Measurements from ENCODE around the gene USP12.

Gene USP12

DNA sequence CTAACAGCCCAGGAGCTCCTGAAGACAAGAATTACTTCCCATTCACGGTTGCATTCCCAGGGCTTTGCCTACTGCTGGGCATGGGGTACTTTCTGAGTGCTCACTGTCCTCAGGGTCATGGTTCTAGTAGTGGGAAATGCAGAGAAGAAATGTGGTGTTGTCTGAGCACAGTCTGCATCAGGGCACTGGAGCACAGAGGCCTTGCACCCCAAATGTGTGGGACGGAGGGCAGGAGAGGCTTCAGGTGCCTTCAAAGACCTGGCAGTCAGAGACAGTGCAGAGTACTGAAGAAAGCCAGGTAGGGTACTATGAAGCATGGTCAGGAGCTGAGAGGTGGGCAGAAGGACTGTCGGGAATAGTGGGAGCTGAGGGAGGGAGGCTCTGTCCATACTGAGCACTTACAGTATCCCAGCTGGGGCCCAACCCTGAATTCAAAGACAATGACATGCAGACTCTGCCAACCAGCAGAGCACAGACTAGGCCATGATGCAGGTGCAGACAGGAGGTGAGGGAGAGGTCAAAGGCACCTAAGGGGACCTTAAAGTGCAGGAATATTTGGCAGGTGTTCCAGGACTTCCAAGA is 144.4 kb downstream of the USP12 start:
- peaks cover 2% of the 10 kb centered on the region for H3K27me3 Mint-ChIP-seq
- H3K9me3 Mint-ChIP-seq, result no peaks in the 10 kb centered on the region
- intact Hi-C loops (cut with micrococcal nuclease), result no loop called here
- H3K4me3 Mint-ChIP-seq, result no peak overlapping the region
- H3K36me3 Mint-ChIP-seq (ENCODE audit: low read depth), result no peaks in the 10 kb centered on the region
- H3K4me1 Mint-ChIP-seq (ENCODE audit: low read depth), result no peaks in the 10 kb centered on the region
- no peak overlapping the region for H3K27ac Mint-ChIP-seq

DNA sequence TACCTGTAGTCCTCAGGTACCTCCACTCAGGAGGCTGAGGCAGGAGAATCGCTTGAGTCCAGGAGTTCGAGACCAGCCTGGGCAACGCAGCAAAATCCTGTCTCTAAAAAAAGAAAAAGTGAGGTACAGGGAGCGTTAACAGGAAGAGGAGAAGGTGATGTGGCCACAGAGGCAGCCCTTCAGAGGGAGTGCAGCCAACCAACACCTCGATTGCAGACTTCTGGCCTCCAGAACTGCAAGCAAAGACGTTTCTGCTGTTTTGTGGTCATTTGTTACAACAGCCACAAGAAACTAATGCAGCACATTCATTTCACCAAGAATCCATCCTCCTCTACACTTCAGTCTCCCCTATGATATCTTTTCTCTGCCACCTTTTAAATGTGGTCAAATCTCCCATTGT is 145.2 kb downstream of the USP12 start:
- H3K36me3 Mint-ChIP-seq (ENCODE audit: low read depth), result no peaks in the 10 kb centered on the region
- no peak overlapping the region for H3K27ac Mint-ChIP-seq
- peaks cover 2% of the 10 kb centered on the region for H3K27me3 Mint-ChIP-seq
- intact Hi-C loops (cut with micrococcal nuclease), result no loop called here
- H3K9me3 Mint-ChIP-seq, result no peaks in the 10 kb centered on the region
- H3K4me1 Mint-ChIP-seq (ENCODE audit: low read depth), result no peaks in the 10 kb centered on the region
- no peak overlapping the region for H3K4me3 Mint-ChIP-seq

DNA sequence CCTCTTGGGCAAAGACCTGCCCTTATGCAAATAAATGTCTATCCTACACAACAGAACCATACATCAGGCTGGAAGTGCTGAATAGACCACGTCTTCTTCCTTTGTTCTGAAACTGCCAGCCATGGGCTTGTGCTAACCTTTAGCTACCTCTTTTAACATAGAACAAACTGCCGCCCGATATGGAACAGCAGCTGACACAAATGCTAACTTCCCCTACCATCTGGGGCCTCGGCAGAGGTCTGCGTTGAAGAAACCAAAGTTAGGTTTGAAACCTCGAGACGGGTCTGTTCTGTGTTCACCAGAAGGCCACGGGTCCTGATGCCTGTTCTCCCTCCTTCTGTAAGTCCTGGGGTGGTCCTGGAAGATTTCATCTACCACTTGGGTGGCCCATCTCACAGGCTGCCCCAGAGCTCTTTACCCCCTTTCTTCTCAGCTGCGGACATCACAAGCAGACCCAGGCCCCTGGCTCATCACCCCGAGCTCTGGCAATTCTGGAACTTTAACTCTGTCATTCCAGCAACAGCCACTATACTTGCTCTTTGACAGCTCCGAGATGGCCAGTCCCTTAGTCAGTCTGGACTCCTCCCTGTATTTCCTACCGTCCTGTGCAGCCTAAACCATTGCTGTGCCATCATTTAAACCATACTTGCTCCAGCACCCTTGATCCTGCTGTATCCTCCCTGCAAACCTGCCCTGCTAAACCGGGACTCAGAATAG is 146.7 kb downstream of the USP12 start:
- no peaks in the 10 kb centered on the region for H3K9me3 Mint-ChIP-seq
- no peaks in the 10 kb centered on the region for H3K36me3 Mint-ChIP-seq (ENCODE audit: low read depth)
- H3K4me1 Mint-ChIP-seq (ENCODE audit: low read depth), result no peaks in the 10 kb centered on the region
- no peak overlapping the region for H3K27ac Mint-ChIP-seq
- peaks cover 2% of the 10 kb centered on the region for H3K27me3 Mint-ChIP-seq
- no peak overlapping the region for H3K4me3 Mint-ChIP-seq
- intact Hi-C loops (cut with micrococcal nuclease), result no loop called here

DNA sequence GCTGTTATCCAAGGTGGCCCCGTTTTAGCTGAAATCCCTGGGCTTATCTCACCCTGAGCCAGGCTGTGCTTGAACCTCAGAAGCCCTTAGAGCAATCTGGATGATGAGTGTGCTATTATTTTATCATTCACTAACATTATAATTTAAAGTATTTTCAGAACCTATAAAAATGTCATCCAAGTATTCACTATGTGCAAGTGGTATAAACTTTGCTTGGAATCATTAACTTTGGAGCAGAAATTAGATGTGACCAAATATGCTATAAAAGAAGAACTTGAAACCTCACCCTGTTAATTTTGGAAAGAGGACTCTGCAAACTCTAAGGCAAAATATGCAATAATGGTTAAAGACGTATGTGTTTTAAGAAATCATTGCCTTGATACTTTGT is 147.5 kb downstream of the USP12 start:
- Mint-ChIP-seq H3K27ac (no peak overlapping the region), H3K4me3 (no peak overlapping the region), H3K27me3 (no peaks in the 10 kb centered on the region), H3K9me3 (no peaks in the 10 kb centered on the region), H3K4me1 (ENCODE audit: low read depth) (no peaks in the 10 kb centered on the region), H3K36me3 (ENCODE audit: low read depth) (no peaks in the 10 kb centered on the region)
- intact Hi-C loops (cut with micrococcal nuclease), result no loop called here

DNA sequence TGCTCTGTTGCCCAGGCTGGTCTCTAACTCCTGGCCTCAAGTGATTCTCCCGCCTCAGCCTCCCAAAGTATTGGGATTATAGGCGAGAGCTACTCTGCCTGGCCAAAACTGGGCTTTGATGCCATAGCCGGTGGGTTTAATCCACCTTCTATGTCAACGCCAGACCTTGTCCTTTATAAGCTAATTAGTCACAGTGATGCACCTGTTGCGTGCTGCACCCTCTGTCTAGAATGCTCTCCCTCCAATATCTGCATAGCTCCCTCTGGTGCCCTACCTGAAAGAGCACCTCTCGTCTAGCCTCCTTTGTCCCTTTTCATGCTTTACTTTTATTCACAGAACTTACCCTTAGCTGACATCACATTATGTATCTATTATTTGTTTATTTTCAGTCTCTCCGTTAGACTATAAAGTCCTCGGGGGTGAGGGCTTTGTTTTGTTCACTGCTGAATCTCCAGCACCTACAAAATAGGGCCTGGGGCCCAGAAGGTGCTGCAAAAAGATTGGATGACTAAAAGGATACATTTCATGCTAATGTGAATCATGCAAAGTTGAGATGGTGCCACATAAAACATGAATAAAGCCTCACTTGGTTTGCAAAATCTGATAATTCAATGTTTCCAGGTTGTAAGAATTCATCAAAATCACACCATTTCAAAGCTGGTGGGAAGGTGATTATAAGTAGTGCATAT is 148.1 kb downstream of the USP12 start:
- no peaks in the 10 kb centered on the region for H3K27me3 Mint-ChIP-seq
- H3K27ac Mint-ChIP-seq, result no peak overlapping the region
- H3K36me3 Mint-ChIP-seq (ENCODE audit: low read depth), result no peaks in the 10 kb centered on the region
- H3K4me3 Mint-ChIP-seq, result no peak overlapping the region
- H3K9me3 Mint-ChIP-seq, result no peaks in the 10 kb centered on the region
- H3K4me1 Mint-ChIP-seq (ENCODE audit: low read depth), result no peaks in the 10 kb centered on the region
- intact Hi-C loops (cut with micrococcal nuclease), result no loop called here

DNA sequence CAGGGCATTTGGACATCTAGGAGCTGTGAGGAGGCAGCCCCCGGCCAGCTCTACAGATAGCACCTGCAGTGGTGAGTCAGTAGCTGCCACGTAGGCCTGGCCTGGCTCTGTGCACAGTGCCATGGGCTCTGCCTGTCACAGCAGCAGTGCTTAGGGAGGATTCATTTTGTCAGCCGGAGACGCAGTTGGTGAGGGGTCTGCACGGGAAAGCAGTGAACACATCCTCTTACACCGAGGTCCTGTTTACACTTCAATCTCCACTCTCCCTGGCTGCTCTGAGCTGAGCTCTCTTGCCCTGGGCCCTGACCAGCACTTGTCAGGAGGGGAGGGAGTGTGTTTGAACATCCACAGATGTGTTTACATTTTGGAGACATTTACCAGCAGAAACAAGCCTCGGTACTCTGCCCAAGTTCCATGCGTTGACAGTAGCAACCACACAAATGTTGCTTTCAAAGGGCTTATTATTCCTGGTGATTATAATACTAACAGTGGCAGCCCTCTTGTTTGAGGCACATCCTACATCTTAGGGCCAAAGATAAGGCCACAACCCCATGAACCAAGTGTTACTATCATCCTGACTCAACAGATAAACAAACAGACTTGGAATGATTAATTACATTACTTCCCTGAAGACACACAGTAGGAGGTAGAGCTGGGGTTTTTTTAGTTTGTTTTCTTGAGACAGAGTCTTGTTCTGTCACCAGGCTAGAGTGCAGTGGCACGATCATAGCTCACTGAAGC is 148.9 kb downstream of the USP12 start:
- Mint-ChIP-seq H3K4me1 (ENCODE audit: low read depth) (no peaks in the 10 kb centered on the region), H3K4me3 (no peak overlapping the region), H3K9me3 (no peaks in the 10 kb centered on the region), H3K36me3 (ENCODE audit: low read depth) (no peaks in the 10 kb centered on the region), H3K27ac (no peak overlapping the region), H3K27me3 (no peaks in the 10 kb centered on the region)
- intact Hi-C loops (cut with micrococcal nuclease), result no loop called here

DNA sequence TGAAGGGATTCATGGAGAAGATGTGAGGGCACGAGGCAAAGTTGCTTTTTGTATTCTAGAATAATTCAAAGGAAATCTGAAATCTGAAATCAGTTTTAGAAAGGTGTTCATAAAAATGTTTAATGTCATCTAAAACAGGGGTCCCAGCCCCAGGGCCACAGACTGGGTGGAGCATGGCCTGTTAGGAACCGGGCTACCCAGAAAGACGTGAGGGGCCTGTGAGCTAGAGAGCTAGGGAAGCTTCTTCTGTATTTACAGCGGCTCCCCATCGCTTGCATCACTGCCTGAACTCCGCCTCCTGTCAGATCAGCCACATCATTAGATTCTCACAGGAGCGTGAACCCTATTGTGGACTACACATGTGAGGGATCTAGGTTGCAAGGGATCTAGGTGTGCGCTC is 151.2 kb downstream of the USP12 start:
- intact Hi-C loops (cut with micrococcal nuclease), result no loop called here
- Mint-ChIP-seq H3K4me1 (ENCODE audit: low read depth) (no peaks in the 10 kb centered on the region), H3K27me3 (no peaks in the 10 kb centered on the region), H3K27ac (no peak overlapping the region), H3K9me3 (no peaks in the 10 kb centered on the region), H3K4me3 (no peak overlapping the region), H3K36me3 (ENCODE audit: low read depth) (no peaks in the 10 kb centered on the region)

DNA sequence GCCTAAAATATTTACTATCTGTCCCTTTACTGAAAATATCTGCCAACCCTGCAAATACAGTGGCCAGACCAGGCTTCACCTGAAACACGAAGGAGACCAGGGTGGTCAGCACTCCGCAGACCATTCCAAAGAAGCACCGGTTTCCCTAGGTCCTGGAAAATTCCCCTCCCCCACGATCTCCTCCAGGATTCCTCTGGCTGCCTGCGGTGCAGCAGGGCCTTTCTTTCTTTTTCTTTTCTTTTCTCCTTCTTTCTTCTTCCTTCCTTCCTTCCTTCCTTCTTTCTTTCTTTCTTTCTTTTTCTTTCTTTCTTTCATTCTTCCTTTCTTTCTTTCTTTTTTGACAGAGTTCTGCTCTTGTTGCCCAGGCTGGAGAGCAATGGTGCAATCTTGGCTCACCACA is 152.7 kb downstream of the USP12 start:
- Mint-ChIP-seq H3K27me3 (no peaks in the 10 kb centered on the region), H3K36me3 (ENCODE audit: low read depth) (no peaks in the 10 kb centered on the region), H3K9me3 (no peaks in the 10 kb centered on the region), H3K4me1 (ENCODE audit: low read depth) (no peaks in the 10 kb centered on the region), H3K27ac (no peak overlapping the region), H3K4me3 (no peak overlapping the region)
- intact Hi-C loops (cut with micrococcal nuclease), result no loop called here

DNA sequence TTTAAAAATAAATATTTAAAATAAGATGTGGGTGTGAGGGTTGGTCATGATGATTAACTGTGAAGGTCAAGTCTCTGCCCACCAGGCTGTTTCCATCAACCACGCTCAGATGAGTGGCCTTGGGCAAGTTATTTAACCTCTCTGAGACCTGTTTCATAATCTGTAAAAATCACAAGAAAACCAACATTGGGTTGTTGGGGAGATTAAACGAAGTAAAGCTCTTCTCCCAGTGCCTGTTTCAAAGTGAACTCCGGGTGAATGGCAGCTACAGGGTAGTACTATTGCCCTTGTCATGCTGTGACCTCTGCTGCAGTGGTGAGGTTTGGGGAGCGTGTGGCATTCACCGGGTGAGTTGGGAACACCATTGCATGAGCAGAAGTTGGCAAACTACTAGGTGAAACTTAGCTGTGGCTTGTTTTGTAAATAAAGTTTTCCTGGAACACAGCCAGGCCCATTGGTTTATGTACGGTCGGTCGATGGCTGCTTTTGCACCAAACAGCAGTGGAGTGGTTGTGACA is 153.2 kb downstream of the USP12 start:
- no peaks in the 10 kb centered on the region for H3K36me3 Mint-ChIP-seq (ENCODE audit: low read depth)
- intact Hi-C loops (cut with micrococcal nuclease), result no loop called here
- no peaks in the 10 kb centered on the region for H3K27me3 Mint-ChIP-seq
- H3K27ac Mint-ChIP-seq, result no peak overlapping the region
- H3K4me3 Mint-ChIP-seq, result no peak overlapping the region
- H3K4me1 Mint-ChIP-seq (ENCODE audit: low read depth), result no peaks in the 10 kb centered on the region
- H3K9me3 Mint-ChIP-seq, result no peaks in the 10 kb centered on the region

DNA sequence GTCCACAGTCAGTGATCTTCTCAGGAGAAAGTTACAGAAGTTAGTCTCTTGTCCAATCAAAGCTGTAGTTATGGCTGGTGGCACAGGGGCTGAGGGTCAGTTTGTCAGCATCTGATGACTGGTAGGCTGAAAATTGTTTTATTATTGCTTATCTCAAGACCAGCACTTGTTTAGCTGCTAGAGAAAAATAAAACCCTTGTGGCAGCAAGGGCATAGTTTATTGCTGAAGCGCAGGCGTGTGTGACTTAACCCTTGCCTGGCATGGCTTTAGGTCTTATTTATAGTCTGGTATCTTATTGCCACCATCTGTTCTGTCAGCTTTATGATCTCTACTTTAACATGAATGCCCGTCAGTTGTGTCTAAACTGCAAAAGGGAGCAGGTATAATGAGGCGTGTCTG is 154.7 kb downstream of the USP12 start:
- no peaks in the 10 kb centered on the region for H3K9me3 Mint-ChIP-seq
- intact Hi-C loops (cut with micrococcal nuclease), result no loop called here

More for the DNA sequence above, 154.7 kb downstream of the USP12 start:
- H3K36me3 Mint-ChIP-seq (ENCODE audit: low read depth), result no peaks in the 10 kb centered on the region
- H3K27ac Mint-ChIP-seq, result no peak overlapping the region
- H3K27me3 Mint-ChIP-seq, result no peaks in the 10 kb centered on the region
- no peak overlapping the region for H3K4me3 Mint-ChIP-seq
- peaks cover 8% of the 10 kb centered on the region for H3K4me1 Mint-ChIP-seq (ENCODE audit: low read depth)

Data from dendritic cell treated with granulocyte-macrophage colony-stimulating factor and Interleukin-4, amounts not matched to agents 40 ng/mL and 50 ng/mL, for 4 days (primary cell).